Kasumi-1 (cell line): ENCODE results near the gene EIF4E2.
A peak's percentile ranks its signal among the peaks of the same experiment; 100 is the strongest.
"Not testable (repeated sequence)": the region's sequence is repeated elsewhere in the genome, so short reads cannot be mapped to it uniquely, and the experiment has no call there.

ENCODE experiments used
- DNase-seq, 2 experiments: peaks; one replicate each; lab custom pipeline; 2025; lab: John Stamatoyannopoulos, UW

The EIF4E2 gene

GRCh38 chr2:232522623-232523401 lies 27.7 kb upstream of the EIF4E2 start:
- DNase-seq = no peak

DNA sequence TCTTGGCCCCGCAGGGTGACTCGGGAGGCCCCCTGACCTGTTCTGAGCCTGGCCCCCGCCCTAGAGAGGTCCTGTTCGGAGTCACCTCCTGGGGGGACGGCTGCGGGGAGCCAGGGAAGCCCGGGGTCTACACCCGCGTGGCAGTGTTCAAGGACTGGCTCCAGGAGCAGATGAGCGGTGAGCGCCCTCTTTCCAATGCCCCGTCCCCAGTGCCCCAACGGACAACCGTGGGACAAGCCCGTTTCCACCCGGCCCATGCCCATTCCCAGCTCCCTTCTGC lies 27.1 kb upstream of the EIF4E2 start:
- DNase-seq = no peak

- peak; percentile 41 to 42 for DNase-seq
These were observed 26.5 kb upstream of the EIF4E2 start for GRCh38 chr2:232523682-232524597.

- no peak for DNase-seq
These were observed 25.7 kb upstream of the EIF4E2 start for GRCh38 chr2:232524771-232525170.

DNA sequence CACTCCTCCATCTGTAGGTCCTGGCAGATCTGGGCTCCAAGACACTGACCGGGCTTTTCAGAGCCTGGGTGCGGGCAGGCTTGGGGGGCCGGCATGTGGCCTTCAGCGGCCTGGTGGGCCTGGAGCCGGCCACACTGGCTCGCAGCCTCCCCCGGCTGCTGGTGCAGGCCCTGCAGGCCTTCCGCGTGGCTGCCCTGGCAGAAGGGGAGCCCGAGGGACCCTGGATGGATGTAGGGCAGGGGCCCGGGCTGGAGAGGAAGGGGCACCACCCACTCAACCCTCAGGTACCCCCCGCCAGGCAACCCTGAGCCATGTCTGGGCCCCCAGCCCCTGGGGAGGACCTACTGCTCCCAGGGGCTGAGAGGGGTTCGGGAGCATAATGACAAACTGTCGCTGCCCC lies 25.3 kb upstream of the EIF4E2 start:
- no peak for DNase-seq

DNA sequence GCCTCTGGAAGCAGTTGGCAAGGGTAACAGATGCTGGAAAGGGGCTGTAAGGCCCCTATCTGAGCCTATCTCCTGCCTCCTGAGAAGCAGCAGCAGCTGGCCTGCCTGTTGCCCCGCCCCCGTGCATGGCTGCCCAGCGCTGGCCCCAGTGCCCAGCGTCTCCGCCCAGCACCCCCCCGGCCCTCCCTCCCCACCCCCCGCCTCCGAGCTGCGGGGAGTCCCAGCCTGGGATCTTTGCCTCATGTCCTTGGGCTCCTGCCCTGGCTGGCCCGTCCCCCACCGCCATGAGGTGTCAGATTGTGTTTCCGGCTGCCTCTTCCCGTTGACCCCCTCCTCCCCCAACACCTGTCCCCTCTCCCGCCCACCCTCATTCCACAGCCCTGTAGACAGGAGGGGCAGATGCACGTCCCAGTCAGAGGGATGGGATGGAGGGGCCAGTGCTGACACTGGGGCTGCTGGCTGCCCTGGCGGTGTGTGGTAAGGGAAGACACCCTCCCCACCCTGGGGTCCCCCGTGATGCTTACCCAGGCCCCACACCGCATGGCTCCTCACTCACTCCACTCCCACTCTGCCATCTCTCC lies 24.6 kb upstream of the EIF4E2 start, which contains the start of gene CHRND:
TSS of gene CHRND (plus strand) at position 370 of the 581 bp plus-strand sequence. CDS start at position 426, 56 bp downstream.
- no peak for DNase-seq

- no peak for DNase-seq
These were observed 24.0 kb upstream of the EIF4E2 start for GRCh38 chr2:232526372-232526941.

GRCh38 chr2:232527905-232528470 lies 22.5 kb upstream of the EIF4E2 start:
- DNase-seq = no peak

DNA sequence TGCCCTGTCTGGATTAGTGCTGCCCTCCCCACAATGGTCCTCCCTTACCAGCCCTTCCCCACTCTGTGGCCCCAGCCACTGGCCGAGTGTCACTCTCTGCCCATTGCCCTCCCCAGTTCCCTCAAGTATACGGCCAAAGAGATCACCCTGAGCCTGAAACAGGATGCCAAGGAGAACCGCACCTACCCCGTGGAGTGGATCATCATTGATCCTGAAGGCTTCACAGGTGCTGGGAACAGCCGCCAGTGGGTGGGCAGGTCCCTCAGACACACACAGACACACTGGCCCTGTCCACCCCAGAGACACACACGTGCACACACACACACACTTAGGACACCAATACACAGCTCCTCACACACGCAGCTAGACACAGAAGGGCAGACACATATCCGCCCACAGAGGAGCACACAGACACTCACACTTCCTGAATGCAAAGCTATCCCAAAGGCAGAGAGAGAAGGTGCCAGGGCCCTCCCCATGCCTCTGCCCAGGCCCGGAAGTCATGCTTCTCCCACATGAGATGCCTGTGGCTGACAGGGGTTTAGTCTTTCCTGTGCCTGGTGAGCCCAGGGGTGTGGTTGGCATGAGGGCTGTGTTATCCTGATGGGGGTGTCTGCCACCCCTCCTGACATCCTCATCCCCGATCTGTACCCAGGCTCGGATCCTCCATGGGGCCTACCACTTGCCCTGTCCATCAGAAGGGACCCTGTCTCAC lies 21.6 kb upstream of the EIF4E2 start:
- DNase-seq = peak; percentile 56 to 66

GRCh38 chr2:232529806-232530547 lies 20.5 kb upstream of the EIF4E2 start:
- DNase-seq = no peak

GRCh38 chr2:232530626-232531260 lies 19.7 kb upstream of the EIF4E2 start:
- no peak for DNase-seq

- DNase-seq = no peak
These were observed 18.1 kb upstream of the EIF4E2 start for GRCh38 chr2:232532419-232532818.

GRCh38 chr2:232532821-232533220 lies 17.7 kb upstream of the EIF4E2 start:
- DNase-seq = not testable (repeated sequence)

DNA sequence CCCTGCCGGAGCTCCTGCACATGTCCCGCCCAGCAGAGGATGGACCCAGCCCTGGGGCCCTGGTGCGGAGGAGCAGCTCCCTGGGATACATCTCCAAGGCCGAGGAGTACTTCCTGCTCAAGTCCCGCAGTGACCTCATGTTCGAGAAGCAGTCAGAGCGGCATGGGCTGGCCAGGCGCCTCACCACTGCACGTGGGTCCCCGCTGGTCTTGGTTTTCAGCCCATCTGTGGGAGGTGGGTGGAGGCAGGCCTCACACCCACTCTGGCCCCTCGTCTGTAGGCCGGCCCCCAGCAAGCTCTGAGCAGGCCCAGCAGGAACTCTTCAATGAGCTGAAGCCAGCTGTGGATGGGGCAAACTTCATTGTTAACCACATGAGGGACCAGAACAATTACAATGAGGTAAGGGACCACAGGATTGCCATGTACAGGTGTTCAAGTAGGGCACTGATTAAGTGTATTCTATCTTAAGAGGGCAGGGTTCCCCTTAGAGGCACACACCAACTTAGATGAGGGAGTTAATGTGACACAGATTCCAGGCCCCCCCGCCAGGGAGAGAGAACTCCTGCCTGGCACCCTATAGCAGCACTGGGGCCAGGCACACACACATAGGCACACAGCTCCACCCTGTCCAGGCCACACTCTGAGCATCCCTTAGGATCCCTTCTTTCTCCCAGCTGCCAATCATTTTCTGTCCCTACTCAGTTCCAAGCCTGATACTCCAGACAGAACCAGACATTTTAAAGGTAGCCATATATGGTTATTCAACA lies 16.4 kb upstream of the EIF4E2 start:
- DNase-seq = no peak

DNA sequence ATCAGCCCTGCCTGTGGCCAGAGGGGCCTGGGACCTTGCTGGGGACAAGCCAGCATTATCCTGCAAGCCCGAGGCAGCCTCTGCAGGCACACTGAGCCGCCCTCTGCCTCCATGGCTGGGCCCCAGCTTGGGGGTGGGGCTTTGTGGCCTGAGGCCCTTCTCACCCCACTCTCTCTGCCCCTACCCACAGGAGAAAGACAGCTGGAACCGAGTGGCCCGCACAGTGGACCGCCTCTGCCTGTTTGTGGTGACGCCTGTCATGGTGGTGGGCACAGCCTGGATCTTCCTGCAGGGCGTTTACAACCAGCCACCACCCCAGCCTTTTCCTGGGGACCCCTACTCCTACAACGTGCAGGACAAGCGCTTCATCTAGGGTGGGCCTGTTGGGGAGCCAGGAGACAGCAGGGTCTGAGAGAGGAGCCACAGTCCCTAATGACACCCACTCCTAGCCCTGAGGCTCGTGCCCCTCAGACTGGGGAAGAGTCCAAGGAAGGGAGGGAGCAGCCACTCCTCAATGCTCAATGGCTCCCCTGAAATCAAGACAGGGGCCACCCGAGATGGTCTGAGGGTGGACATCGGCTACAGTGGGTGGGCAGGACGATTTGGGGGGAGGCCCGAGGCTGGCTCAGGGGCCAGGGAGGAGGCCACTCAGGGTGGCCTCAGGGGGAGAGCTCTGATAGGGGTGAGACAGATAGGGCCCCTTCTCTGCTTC lies 15.4 kb upstream of the EIF4E2 start:
- DNase-seq = no peak

- no peak for DNase-seq
These were observed 14.5 kb upstream of the EIF4E2 start for GRCh38 chr2:232535761-232536530.

- no peak for DNase-seq
These were observed 13.4 kb upstream of the EIF4E2 start for GRCh38 chr2:232537079-232537478.

DNA sequence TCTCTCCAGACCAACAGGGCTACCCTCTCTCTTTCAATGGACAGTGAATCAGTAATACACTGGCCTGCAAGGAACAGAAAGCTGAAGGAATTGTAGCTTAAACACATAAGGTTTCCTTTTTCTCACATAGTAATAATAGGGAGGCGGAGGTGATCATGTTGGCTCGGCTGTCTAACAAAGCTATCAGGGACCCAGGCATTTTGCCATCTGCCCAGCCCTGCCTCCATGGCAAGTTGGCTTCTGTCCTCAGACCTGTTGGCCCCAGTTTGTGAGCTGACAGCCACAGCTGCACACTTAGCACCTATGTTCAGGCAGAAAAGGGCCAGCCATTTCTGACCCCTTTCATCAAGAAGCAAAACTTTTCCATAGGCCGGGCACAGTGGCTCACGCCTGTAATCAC lies 13.0 kb upstream of the EIF4E2 start:
- no peak for DNase-seq
